GM12872 (cell line): Measurements from ENCODE around the gene MAP7.

Source experiments
- TF ChIP-seq, protein P1 (sequence below): IDR thresholded peaks from 3 replicates; pipeline ENCODE4 v1.5.1; 2011; ENCODE audit warnings: low read depth, mild to moderate bottlenecking, low read length, moderate library complexity; ENCODE audit not compliant: insufficient read depth

The MAP7 gene

DNA sequence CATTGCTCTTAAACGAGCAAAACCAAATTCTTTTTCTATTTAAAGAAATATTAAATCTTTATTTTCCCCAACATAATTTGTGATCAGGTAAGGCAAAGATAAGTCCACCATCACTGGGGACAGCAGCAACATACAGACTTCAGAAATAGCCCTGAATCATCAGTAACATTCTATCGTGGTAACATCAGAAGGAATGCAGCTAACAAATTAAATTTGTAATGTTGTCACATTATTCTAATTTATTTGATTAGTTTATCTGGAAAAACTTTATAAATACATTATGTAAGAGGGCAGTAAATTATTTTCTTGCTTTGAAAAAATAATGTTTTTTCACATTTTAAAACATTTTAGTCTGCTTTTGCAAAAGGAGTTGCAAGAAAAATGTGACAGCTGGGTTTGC is 206.9 kb downstream of the MAP7 start:
- TF ChIP-seq, protein P1, sequence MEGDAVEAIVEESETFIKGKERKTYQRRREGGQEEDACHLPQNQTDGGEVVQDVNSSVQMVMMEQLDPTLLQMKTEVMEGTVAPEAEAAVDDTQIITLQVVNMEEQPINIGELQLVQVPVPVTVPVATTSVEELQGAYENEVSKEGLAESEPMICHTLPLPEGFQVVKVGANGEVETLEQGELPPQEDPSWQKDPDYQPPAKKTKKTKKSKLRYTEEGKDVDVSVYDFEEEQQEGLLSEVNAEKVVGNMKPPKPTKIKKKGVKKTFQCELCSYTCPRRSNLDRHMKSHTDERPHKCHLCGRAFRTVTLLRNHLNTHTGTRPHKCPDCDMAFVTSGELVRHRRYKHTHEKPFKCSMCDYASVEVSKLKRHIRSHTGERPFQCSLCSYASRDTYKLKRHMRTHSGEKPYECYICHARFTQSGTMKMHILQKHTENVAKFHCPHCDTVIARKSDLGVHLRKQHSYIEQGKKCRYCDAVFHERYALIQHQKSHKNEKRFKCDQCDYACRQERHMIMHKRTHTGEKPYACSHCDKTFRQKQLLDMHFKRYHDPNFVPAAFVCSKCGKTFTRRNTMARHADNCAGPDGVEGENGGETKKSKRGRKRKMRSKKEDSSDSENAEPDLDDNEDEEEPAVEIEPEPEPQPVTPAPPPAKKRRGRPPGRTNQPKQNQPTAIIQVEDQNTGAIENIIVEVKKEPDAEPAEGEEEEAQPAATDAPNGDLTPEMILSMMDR, result no peak

DNA sequence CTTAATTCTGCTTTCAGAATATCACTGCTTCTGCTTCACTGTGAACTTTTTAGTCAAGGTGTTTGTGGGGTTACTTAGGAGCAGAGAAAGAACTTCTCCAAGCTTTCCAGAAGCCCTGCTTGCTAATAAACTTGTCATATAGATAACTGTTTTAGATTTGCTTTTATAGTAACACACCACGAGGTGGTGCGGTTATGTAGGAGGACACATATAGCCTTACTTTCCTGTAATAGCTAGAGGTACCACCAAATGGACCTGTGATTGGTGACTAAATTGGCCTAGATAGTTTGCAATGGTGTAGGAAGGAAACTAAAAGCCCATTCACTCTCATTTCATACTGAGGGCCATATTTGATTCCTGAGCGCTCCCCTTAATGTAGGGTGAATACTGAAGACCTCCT is 208.3 kb downstream of the MAP7 start:
- TF ChIP-seq, protein P1, result no peak

DNA sequence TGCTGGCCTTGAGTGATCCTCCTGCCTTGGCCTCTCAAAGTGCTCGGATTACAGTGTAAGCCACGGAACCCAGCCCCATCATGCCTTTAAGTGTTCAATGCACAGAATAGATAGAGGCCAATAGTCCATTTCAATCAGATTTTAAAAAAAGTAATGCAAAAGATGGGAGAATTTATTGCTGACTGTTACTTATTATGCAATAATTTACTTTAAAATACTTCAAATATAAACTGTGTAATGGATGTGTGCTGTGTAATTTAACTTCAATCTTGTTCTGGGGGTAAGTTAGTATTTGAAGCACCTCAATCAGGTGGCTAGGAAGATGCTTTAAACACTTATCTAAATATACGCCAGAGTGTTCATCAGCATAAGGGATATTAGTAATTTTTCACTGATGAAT is 208.9 kb downstream of the MAP7 start:
- TF ChIP-seq, protein P1, result no peak

DNA sequence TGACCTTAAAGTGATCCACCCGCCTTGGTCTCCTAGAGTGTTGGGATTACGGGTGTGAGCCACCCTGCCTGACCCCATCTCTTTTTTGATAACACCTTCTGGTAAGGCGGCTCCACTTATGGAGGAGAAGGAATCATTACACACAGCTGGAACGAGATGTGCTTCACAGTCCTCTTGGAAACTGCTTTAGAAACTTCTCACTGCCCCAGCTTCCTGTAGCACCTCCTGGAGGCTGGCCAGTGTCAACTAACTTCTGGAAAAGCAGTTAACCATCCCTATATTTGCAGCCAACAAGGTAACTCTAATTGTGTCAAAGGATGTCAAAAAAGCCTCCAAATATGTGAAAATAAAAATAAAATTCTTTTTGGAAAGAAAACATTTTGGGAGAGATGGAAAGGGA is 211.7 kb downstream of the MAP7 start:
- TF ChIP-seq, protein P1, result no peak

DNA sequence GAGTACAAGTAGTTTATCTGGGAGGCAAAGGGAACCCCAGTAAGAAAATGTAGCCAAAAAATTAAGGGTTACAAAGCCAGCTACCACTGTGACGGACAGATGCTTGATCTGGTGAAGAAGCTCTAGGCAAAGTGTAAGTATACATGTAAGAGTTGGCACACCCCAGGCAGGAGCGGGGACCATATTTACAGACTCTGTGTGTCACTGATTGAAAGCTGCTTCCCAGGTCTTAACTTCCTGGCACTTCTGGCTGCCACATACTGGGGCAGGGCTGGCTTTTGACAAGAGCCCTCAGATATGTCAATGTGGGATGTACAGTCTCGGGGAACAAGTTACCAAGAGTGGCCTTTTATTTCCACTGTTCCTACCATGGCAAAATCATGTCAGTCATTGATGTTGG is 212.6 kb downstream of the MAP7 start:
- TF ChIP-seq, protein P1, result no peak

DNA sequence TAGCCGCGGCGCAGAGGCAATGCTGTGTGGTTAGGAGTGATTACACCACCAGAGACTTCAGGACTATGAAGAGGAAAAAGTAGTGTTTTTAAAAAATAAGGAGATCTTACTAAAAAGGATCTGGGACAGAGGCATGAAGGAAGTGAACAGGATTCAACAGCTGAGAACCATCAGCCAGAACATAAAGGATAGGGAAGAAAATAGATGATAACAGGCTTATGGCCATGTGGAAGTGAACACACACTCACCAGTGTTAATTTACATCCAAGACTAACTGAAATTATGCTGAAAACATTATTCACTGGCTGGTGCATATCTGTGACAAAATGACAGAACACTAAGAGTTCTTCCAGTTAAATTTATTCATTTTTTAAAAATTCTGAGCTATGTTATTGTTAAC is 213.1 kb downstream of the MAP7 start:
- TF ChIP-seq, protein P1, result no peak

DNA sequence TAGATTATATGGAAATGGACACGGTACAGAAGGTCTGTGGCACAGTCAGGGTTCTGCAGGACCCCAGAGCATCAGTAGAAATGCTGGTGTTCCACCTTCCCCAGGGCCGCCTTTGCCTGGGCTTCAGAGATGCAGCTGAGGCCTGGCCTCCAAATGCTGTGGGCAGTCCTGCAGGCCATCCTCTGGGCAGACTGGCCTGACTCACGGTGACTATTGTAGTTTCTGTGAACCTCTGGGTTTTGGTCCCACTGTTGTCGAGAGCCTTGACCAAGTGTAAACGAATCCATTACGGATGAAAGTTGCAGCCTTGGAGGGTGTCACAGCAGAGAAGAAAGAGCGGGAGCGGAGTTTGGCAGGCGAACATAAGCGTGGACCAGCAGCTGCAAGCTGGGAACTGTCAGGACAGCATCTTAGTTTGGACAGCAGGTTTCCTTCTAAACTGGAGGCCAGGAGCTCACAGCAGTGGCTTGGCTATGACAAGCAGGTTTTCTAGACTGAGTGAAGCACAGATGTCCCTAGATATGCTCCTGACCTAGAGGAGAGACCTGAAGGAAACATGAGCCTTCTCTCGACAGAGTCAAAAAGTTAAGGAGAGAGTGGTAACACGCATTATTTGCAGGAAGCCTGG is 214.4 kb downstream of the MAP7 start:
- TF ChIP-seq, protein P1, result no peak
